Activated CD4-positive, alpha-beta T cell treated with anti-CD3 and anti-CD28 coated beads for 24 hours (primary cell): ENCODE data around the gene PLA2G4E.

Experiments
- DNase-seq, 2 donors: peaks; one replicate each; pipeline ENCODE4 v3.0.0-alpha.2; 2020; ENCODE audit warnings: low read depth in 2 of 2

PLA2G4E gene

GRCh38 chr15:41954036-41954435 lies 66.8 kb downstream of the PLA2G4E start:
- no peak for DNase-seq

- DNase-seq, result no peak
Measured at GRCh38 chr15:41952013-41952563, 68.8 kb downstream of the PLA2G4E start.

- DNase-seq, result no peak
Measured at GRCh38 chr15:41951571-41951970, 69.3 kb downstream of the PLA2G4E start.

- DNase-seq, result no peak
Measured at GRCh38 chr15:41950489-41950888, 70.4 kb downstream of the PLA2G4E start.

GRCh38 chr15:41950127-41950483 lies 70.7 kb downstream of the PLA2G4E start:
- no peak for DNase-seq

- no peak for DNase-seq
Measured at GRCh38 chr15:41949401-41950126, 71.3 kb downstream of the PLA2G4E start.

GRCh38 chr15:41948490-41948889 lies 72.4 kb downstream of the PLA2G4E start:
- no peak for DNase-seq

GRCh38 chr15:41946970-41947369 lies 73.9 kb downstream of the PLA2G4E start:
- no peak for DNase-seq

GRCh38 chr15:41945731-41946130 lies 75.1 kb downstream of the PLA2G4E start:
- DNase-seq, result no peak

GRCh38 chr15:41945221-41945620 lies 75.6 kb downstream of the PLA2G4E start:
- DNase-seq, result no peak

- no peak for DNase-seq
Measured at GRCh38 chr15:41944313-41944940, 76.4 kb downstream of the PLA2G4E start.

- no peak for DNase-seq
Measured at GRCh38 chr15:41943543-41944312, 77.1 kb downstream of the PLA2G4E start.

GRCh38 chr15:41942886-41943285 lies 78.0 kb downstream of the PLA2G4E start:
- DNase-seq, result no peak

GRCh38 chr15:41941644-41942415 lies 79.0 kb downstream of the PLA2G4E start:
- no peak for DNase-seq

- peak; percentile 28 to 32 for DNase-seq
Measured at GRCh38 chr15:41940441-41940857, 80.4 kb downstream of the PLA2G4E start.

- no peak for DNase-seq
Measured at GRCh38 chr15:41939986-41940385, 80.9 kb downstream of the PLA2G4E start.

- no peak for DNase-seq
Measured at GRCh38 chr15:41937568-41937923, 83.3 kb downstream of the PLA2G4E start.

- DNase-seq, result peak; percentile 65 to 70
Measured at GRCh38 chr15:41936649-41937567, 83.9 kb downstream of the PLA2G4E start.

- no peak for DNase-seq
Measured at GRCh38 chr15:41936155-41936554, 84.7 kb downstream of the PLA2G4E start.

- no peak for DNase-seq
Measured at GRCh38 chr15:41935566-41936020, 85.2 kb downstream of the PLA2G4E start.

GRCh38 chr15:41934843-41935242 lies 86.0 kb downstream of the PLA2G4E start:
- peak; percentile 50 to 55 for DNase-seq
